ENCODE data around the gene KLK15. TPM values are rescaled to one million over a fixed set of nuclear protein-coding genes. Genes with fewer than 3 reads are reported as not detected.

The KLK15 gene
- total RNA-seq, 1 donor from 2014 or later: not detected

GRCh38 chr19:50799547-50799851 lies 33.9 kb downstream of the KLK15 start:
- no peak for ATAC-seq
- intact Hi-C loops (cut with DNase I): no loop called here
- no peak for DNase-seq (ENCODE audit: low spot score)

DNA sequence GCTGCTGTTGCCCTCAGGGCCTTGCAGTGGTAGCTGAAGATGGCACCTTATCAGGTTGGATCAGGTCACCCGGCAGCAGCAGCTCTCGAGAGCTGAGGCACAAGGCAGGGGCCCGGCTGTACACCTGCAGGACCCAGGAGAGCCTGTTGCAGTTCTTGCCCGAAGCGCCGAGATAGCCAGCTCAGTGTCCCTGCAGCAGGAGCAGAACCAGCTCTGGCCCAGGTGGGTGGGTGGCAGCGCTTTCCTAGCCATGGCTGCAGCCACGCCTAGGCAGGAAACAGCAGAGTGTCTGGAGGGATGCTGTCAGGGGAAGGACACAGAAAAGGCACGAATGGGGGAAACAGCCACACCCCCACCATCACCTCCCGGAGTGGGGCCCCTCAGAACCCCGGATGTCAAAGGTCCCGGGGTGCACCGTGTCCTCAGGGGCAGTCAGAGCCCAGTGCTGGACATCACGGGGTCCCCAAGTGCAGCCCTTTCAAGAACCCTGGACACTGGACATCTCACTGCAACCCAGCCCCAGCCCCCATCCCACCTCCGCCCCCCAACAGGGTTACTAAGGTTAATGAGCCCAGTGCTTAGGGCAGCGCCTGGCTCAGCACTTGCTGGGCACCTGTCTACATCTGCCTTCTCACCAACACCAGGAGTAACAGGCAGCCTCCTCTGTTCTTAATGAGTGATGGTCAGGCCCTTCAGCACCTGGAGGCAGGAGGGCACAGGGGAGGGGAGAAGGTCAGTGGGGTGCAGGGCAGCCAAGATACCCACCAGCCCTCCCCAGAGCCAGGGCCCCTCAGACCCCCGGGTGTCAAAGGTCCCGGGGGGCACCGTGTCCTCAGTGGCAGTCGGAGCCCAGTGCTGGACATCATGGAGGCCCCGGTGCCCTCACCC lies 34.5 kb downstream of the KLK15 start:
- intact Hi-C loops (cut with DNase I): no loop called here
- no peak for DNase-seq (ENCODE audit: low spot score)
- ATAC-seq: no peak

GRCh38 chr19:50797781-50798658 lies 35.4 kb downstream of the KLK15 start:
- intact Hi-C loops (cut with DNase I): no loop called here
- ATAC-seq: no peak
- no peak for DNase-seq (ENCODE audit: low spot score)

GRCh38 chr19:50797429-50797780 lies 36.0 kb downstream of the KLK15 start:
- DNase-seq (ENCODE audit: low spot score): no peak
- intact Hi-C loops (cut with DNase I): no loop called here
- ATAC-seq: no peak

GRCh38 chr19:50796634-50797428 lies 36.5 kb downstream of the KLK15 start:
- intact Hi-C loops (cut with DNase I): no loop called here
- DNase-seq (ENCODE audit: low spot score): no peak
- ATAC-seq: no peak

GRCh38 chr19:50796128-50796633 lies 37.2 kb downstream of the KLK15 start:
- ATAC-seq (no peak), DNase-seq (ENCODE audit: low spot score) (no peak)
- intact Hi-C loops (cut with DNase I): no loop called here

DNA sequence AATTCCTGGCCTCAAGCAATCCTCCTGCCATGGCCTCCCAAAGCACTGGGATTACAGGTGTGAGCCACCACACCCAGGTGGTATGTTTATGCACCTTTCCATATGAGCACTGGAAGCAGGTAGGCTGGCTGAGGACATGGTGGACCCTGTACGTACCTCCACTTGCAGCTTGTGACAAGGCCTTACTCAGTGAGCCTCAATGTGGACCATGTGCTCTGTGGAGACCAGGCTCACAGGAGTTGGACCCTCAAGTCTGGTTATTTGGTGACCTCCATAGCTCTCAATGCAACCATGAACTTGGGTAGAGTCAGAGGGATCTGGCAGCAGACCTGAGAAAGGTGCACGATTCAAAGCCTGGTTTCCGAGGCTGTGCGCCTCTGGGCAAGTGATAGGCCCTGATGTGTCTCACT lies 37.7 kb downstream of the KLK15 start:
- DNase-seq (ENCODE audit: low spot score) (no peak), ATAC-seq (no peak)
- intact Hi-C loops (cut with DNase I): no loop called here

DNA sequence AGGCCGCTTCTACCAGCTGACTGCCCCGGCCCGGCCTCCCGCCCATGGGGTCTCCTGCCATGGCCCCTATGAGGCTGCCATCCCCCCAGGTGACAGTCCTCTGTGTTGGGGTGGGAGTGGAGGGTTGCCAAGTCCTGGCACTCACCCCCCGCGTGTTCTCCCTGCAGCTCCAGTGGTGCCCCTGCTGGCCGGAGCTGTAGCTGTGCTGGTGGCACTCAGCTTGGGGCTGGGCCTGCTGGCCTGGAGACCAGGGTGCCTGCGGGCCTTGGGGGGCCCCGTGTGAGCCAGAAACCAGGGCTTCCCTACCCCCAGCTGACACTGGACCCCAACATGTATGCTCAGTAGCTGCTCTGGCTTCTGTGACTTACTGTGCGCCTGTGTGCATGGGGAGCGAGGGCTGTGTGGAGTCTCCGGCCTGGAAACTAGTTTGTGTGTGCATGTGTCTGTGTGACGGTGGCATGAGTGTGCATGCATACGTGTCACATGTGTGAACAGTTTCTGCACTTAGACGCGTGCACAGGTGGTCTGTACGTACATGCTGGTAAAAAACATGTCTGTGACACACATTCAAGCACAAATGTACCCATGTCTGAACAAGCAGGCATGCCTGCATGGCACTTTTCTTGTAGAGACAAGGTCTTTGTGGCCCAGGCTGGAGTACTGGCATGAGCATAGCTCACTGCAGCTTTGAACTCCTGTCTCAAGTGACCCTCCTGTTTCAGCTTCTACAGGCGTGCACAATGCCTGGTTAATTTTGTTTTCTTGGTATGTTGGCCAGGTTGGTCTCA lies 38.3 kb downstream of the KLK15 start:
- ATAC-seq (no peak), DNase-seq (ENCODE audit: low spot score) (no peak)
- intact Hi-C loops (cut with DNase I): no loop called here

DNA sequence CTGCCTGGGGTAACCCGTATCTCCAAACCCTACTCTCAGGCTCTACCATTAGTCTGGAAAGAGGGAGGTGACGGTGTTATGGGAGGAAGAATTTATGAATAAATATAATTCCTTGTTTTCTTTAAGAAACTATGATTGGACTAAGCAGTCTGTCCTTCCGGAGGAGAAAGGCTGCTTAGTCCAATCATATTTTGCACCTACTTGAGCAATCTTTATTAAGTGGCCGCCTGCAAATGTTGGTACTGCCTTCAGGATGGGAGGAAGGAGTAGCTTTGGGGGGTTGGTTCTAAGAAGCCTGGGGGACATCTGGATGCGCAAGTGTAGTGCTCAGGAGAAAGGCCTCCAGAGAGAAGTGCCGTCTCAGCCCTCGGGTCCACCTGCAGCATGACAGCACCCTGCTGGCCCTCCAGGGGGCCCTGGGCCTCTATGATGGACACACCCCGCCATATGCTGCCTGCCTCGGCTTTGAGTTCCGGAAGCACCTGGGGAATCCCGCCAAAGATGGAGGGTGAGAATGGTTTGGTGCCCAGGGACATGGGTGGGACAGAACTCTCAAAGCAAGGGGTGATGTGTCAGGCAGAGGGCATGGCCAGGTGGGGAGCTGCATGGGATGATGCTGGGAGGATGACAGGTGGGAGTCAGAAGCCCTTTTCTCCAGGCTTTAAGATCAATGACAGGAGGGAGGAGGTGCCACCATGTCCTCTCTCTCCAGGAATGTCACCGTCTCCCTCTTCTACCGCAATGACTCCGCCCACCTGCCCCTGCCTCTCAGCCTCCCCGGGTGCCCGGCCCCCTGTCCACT lies 39.1 kb downstream of the KLK15 start:
- DNase-seq (ENCODE audit: low spot score) (no peak), ATAC-seq (no peak)
- intact Hi-C loops (cut with DNase I): no loop called here

DNA sequence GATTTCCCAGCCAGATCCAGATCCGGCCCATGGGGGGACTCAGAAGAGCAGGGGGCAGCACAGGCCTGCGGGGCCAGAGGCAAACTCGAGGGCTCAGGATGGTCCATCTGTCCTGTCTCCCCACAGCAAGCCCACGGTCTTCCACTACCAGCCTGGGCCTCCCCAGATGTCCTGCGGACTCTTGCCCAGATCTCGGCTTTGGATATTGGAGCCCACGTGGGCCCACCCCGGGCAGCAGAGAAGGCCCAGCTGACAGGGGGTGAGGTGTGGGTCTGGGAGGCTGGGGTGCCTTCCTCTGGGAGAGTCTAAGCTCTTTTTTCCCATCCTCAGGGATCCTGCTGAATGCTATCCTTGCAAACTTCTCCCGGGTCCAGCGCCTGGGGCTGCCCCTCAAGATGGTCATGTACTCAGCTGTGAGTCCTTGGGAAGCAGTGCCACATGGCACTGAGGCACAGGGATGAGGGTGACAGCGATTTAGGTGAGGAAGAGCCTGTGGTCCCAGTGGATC lies 39.8 kb downstream of the KLK15 start:
- ATAC-seq (no peak), DNase-seq (ENCODE audit: low spot score) (no peak)
- intact Hi-C loops (cut with DNase I): no loop called here

- no peak for ATAC-seq
- no peak for DNase-seq (ENCODE audit: low spot score)
- intact Hi-C loops (cut with DNase I): no loop called here
These were observed 40.8 kb downstream of the KLK15 start for GRCh38 chr19:50792272-50793250.

DNA sequence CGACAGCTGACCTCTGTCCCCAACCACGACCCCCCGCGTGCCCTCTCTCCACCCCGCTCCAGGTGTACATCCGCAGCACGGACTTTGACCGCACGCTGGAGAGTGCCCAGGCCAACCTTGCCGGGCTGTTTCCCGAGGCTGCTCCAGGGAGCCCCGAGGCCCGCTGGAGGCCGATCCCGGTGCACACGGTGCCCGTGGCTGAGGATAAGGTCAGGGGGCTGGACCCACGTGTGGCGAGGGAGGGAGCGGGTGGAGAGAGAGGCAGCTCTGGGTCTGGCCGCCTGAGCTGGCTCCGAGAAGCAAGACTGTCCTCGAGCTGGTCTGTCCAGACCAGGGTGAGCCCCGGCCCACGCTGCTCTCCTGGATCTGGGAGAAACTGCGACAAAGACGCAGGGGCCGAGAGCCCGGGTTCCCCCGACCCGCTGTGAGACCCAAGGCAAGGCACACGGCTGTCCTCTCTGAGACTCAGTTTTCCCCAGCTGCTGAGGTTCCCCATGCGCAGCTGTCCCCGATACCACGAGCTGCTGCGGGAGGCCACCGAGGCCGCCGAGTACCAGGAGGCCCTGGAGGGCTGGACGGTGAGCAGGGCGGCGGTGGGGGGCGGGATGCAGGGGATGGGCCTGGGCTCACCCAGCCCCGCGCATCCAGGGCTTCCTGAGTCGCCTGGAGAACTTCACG lies 41.6 kb downstream of the KLK15 start:
- no peak for ATAC-seq
- intact Hi-C loops (cut with DNase I): no loop called here
- DNase-seq (ENCODE audit: low spot score): no peak

- DNase-seq (ENCODE audit: low spot score) (no peak), ATAC-seq (no peak)
- intact Hi-C loops (cut with DNase I): no loop called here
These were observed 42.4 kb downstream of the KLK15 start for GRCh38 chr19:50790922-50791467.

DNA sequence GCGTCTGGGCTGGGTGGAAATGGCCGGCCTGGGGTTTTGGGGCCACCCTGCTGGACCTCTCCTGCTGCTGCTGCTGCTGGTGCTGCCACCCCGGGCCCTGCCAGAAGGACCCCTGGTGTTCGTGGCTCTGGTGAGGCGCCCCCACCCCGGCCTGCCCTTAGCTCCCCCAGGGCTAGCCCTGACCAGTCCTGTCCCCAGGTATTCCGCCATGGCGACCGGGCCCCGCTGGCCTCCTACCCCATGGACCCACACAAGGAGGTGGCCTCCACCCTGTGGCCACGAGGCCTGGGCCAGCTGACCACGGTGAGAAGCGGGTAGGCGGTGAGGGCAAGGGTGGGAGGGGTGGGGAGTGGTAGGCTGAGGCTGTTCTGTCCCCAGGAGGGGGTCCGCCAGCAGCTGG lies 43.0 kb downstream of the KLK15 start, which contains the start of gene ACP4:
ACP4 (plus strand) TSS at position 20 of the 400 bp plus-strand sequence; CDS start at position 20, 0 bp downstream.
- DNase-seq (ENCODE audit: low spot score): no peak
- intact Hi-C loops (cut with DNase I): no loop called here
- peak; percentile 34 for ATAC-seq

DNA sequence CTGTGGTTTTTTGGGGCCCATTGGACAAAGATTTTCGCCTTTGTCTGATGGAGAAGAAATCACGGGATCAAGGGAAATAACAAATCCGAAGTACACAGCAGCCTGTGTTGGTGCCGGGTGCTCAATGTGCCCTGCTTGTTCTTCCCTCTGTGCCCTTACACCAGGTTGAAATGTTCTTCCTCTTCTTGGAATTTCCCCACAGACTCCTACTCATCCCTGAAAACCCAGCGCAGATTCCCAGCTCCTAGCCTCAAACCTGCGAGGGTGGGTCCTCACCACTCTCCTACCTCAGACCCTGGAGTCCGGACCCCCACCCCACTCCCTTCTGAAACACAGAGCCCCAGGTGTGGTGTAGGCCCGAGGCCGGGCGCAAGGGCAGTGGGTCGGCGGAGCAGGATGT lies 48.0 kb downstream of the KLK15 start:
- ATAC-seq (no peak), DNase-seq (ENCODE audit: low spot score) (no peak)
- intact Hi-C loops (cut with DNase I): loop anchor here (5.0 to 10.0 kb wide), 2 partner anchors 111 to 428 kb away; no protein-coding TSS in a partner anchor

Measured in sciatic nerve (tissue), 2 donors.